ENCODE data around the gene IL1RAPL2.

DNA sequence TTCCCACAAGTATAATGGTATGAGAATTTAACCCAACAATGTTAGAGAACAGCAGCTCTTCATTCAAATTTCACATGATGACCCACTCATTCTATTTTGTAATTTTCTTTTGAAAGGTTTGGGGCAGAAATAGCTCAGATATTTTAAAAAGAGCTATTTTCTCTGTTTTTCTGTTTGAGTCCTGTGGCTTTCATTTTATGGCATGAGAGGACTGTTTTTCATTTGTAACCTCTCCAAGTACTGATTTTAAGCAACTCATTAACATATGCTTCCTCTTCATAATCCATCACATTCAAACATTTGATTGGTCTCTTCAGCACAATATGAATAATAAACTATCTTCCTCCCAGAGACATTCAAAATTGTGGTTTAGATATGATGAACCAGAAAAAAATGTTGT is 783.5 kb downstream of the IL1RAPL2 start:
- TF ChIP-seq YY1 (IDR thresholded peaks at IDR 0.05; ENCODE audit: low read depth) (no peak), EP300 (IDR thresholded peaks at IDR 0.05; ENCODE audit: borderline replicate concordance) (no peak), TCF12 (IDR thresholded peaks at IDR 0.05; ENCODE audit: low read depth) (no peak)
- TF ChIP-seq, protein P1, sequence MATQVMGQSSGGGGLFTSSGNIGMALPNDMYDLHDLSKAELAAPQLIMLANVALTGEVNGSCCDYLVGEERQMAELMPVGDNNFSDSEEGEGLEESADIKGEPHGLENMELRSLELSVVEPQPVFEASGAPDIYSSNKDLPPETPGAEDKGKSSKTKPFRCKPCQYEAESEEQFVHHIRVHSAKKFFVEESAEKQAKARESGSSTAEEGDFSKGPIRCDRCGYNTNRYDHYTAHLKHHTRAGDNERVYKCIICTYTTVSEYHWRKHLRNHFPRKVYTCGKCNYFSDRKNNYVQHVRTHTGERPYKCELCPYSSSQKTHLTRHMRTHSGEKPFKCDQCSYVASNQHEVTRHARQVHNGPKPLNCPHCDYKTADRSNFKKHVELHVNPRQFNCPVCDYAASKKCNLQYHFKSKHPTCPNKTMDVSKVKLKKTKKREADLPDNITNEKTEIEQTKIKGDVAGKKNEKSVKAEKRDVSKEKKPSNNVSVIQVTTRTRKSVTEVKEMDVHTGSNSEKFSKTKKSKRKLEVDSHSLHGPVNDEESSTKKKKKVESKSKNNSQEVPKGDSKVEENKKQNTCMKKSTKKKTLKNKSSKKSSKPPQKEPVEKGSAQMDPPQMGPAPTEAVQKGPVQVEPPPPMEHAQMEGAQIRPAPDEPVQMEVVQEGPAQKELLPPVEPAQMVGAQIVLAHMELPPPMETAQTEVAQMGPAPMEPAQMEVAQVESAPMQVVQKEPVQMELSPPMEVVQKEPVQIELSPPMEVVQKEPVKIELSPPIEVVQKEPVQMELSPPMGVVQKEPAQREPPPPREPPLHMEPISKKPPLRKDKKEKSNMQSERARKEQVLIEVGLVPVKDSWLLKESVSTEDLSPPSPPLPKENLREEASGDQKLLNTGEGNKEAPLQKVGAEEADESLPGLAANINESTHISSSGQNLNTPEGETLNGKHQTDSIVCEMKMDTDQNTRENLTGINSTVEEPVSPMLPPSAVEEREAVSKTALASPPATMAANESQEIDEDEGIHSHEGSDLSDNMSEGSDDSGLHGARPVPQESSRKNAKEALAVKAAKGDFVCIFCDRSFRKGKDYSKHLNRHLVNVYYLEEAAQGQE (IDR thresholded peaks at IDR 0.05; ENCODE audit: low read depth), result no peak
